HS-27A (cell line): Measurements from ENCODE around the gene VMAC.
"Not testable (repeated sequence)": the region's sequence is repeated elsewhere in the genome, so short reads cannot be mapped to it uniquely, and the experiment has no call there.

Source experiments
- DNase-seq: peaks from one replicate; pipeline ENCODE4 v3.0.0-alpha.2; 2012; ENCODE audit warnings: low read depth, missing footprints

VMAC gene

GRCh38 chr19:5884065-5884811 lies 20.4 kb upstream of the VMAC start:
- not testable (repeated sequence) for DNase-seq

GRCh38 chr19:5889288-5889971 lies 15.2 kb upstream of the VMAC start:
- DNase-seq: no peak

DNA sequence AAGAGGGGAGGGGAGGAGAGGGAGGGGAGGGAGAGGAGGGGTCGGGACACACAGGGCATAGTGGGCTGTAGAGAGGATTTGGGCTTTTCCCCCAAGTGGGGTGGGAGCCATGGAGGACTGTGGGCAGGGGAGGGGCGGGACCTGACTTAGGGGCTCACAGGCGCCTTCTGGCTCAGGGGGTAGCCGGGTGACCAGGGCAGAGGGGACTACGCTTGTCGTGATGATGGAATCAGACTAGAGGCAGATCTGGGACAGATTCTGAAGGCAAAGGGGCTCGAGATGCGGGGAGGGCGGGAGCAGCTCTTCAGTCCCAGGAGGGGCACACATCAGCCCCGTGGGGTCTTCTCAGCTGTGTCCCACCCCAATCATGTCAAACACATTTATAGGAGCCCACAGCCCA lies 14.6 kb upstream of the VMAC start:
- no peak for DNase-seq

GRCh38 chr19:5891572-5891937 lies 13.1 kb upstream of the VMAC start:
- no peak for DNase-seq

GRCh38 chr19:5891938-5892771 lies 12.5 kb upstream of the VMAC start:
- no peak for DNase-seq

GRCh38 chr19:5892772-5893275 lies 11.8 kb upstream of the VMAC start:
- no peak for DNase-seq

- no peak for DNase-seq
Measured at GRCh38 chr19:5893296-5893903, 11.3 kb upstream of the VMAC start.

- no peak for DNase-seq
Measured at GRCh38 chr19:5893907-5894703, 10.6 kb upstream of the VMAC start.

DNA sequence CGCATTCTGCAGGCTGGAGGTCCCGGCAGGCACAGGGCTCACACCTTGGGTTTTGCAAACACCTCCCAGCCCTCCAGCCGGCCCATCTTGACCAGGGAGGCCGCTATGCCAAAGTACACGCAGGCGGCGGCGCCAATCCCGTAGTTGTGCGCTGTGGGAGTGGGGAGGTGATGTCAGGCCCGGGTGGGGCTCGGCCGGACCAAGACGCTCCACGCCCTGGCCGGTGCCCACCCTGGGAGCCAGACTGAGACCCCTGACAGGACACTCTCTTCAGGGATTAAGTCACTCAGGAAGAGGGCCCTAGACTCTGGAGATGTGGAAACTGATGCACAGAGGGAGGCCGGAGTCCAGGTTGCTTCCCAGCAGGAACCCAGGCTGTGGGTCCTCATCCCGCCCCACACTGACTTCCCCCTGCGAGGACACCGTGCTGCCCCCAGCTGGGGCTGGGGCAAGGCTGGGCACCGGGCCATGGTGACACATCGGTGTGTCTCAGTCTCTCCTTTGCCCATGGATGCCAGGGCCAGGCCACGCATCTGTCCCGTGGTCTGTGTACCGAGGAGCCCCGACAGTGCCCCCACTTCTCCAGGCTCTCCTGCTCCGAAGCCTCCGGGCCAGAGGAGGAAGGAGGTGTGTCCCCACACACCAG lies 9.8 kb upstream of the VMAC start:
- DNase-seq: no peak

DNA sequence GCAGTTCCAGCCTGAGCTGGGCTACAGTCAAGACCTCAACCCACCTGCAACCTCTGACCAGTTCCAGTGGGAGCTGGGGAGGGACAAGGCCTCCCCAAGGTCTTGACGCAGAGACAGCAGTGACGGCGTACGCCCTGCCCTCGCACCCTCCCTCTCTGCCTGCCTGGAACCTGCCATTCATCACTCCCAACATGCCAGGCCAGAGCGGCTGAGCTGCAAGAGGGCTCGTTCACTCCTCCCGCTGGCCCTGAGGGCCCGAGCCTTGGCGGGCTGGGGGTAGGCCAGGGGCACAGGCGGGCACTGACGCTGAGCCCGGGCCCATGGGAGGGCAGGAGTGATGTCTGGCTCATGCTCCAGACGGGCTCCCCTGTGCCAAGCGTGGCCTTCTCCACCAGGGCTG lies 9.3 kb upstream of the VMAC start:
- no peak for DNase-seq

- no peak for DNase-seq
Measured at GRCh38 chr19:5895890-5896289, 8.8 kb upstream of the VMAC start.

DNA sequence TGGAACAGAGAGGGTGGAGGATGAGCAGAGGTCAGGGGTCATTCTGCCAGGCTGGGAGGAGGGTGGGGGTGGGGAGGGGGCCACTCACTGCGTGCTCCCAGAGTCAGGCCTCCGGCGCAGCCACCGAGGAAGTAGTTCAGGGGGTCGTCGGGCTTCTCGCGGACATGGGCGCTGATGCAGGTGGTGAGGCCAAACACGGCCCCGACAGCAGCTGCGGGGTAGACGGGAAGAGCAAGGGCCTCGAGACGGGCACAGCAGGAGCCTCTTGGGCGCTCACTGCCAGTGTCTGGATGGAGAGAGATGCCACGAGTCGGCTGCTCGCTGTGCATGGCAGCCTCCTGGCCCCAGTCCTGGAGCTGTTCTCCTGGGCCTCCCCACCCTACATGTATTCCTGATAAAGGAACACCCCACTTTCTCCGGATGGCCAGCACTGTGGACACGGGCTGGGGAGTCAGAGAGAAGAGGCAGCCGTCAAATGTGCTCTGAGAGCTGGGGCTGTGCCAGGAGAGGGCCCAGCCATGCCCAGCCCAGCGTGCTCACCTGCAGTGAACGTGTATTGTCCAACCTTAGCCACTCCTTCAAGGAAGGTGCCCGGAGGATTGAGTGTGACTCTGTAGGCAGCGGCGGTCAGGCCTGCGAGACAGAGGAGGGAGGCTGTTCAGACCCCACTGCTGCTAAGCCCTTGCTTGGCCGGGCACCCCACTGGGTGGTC lies 8.2 kb upstream of the VMAC start:
- no peak for DNase-seq

- no peak for DNase-seq
Measured at GRCh38 chr19:5897189-5897969, 7.3 kb upstream of the VMAC start.

DNA sequence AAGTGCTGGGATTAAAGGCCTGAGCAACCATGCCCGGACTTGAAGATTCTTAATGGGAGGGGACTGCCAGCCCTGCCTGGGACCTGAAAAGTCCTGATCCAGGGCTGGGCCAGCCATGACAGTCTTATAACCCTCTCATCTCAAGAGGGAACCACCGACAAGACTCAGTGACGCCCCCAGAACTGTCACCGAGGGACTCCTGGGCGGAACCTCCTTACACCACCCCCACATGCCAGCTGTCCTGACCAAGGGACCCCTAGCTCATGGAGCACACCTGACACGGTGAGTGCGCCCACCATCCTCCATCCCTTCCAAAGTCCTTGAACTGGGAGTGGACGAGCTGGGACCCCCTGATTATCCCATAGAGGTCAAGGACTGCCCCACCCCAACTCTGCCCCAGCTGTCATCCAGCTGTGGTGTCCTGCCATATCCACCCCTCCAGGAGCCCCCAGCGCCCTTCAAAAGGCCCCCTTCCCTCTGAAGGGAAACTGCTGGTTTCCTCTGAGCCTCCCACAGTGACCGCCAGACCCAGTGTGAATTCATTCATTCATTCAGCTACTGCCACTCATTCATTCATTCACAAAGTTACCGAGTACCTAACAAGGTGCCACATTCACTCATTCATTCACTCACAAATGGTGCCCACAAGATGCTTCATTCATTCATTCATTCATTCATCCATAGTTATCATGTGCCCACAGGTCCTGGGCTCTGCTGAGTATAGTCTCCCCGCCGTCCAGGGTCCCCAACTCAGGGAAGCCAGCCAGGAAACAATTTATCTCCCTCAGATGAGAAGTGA lies 4.7 kb upstream of the VMAC start:
- no peak for DNase-seq

- DNase-seq: no peak
Measured at GRCh38 chr19:5900976-5901375, 3.7 kb upstream of the VMAC start.

DNA sequence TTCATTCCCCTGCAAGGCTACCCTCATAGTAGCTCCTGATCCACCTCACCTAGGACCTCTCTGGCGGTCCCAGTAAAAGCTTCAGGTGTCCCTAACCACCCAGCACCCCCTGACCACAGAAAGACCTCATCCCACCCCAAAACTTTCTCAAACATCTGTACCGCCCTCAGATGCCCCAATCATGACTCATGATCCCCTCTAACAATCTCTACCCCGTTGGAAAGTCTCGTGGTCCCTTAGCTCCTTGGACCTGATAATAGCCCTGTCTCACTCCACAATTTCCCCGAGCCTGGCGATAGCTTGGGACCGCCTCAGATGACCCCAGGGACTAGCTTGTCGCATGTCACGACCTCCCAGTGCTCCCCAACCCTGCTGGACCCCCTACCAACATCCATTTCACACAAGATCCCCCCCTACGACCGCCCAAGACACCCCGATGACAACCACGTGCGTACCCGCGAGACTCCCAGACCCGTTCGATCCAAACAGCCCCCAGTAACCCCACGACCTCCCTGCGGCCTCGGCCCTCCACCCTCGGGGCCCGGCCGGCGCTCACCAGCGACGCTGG lies 1.5 kb upstream of the VMAC start:
- DNase-seq: peak; percentile 40

DNA sequence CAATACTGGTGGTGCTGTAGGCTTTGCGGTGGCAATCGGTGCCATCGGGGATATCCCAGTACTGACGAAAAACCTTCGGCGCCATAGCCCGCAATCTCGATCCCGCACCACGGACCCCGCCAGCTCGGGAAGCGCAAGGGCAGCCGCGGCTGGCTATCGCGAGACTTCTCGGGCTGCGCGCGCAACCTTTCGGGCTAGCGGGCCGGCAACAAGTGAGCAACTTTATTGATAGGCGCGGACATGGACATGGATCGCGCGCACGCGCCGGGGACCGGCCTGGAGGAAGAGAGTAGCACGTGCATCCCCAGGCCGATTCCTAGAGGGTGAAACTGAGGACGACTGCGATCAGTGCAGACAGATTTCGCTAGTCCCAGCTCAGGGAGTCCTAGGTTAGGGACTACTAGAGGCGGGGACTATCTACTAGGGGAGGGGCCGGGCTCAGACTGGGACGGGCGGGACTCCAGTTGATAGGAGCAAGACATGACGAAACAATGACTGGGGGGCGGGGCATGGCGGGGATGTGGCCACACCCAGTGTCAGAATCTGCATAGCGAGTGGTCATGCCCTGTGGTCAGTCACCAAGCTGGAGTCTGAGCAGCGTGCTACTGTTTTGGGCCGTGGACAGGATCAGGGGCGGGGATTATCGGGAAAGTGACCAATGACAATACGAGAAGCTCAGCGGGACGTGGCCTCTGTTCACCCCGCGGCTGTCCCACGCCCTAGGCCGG lies 884 bp upstream of the VMAC start, which contains the start of gene NDUFA11:
NDUFA11 (minus strand) TSS at position 167 of the 728 bp plus-strand sequence; CDS start at position 85, 82 bp downstream.
- DNase-seq: peak; percentile 92
